Body of pancreas (tissue), 4 donors: ENCODE measurements around the gene HSFX2.
"Not testable (repeated sequence)": the region's sequence is repeated elsewhere in the genome, so short reads cannot be mapped to it uniquely, and the experiment has no call there.

Source experiments
- CTCF ChIP-seq, 7 experiments: fragments of 450-650 bp in 4 of 7; fragments of 200-600 bp in 3 of 7; sonication (generic) in 3 of 7; IDR thresholded peaks; one replicate each; pipeline ENCODE4 v1.5.1; 2016 to 2019; ENCODE audit warnings: antibody characterized with exemption in 7 of 7
- POLR2A ChIP-seq, 3 donors: fragments of 450-650 bp; IDR thresholded peaks; one replicate each; pipeline ENCODE4 v1.6.1; 2016; ENCODE audit warnings: antibody characterized with exemption in 3 of 3, mild to moderate bottlenecking in 2 of 3

- not testable (repeated sequence) for TF ChIP-seq CTCF, POLR2A (IDR thresholded peaks at IDR 0.05)
Measured at GRCh38 chrX:149585631-149586030, 9.5 kb downstream of the HSFX2 start.
